Panc1 (cell line): ENCODE results near the gene PSMB2. TPM values are rescaled to one million over a fixed set of nuclear protein-coding genes. Genes with fewer than 3 reads are reported as not detected.

Experiments used
- ATAC-seq: fragments of 200-7000 bp; cut with Tn5 transposase; 2 replicates; pipeline ENCODE4 v1.9.1; 2020; ENCODE audit warnings: mild to moderate bottlenecking, moderate library complexity
- BruUV-seq: library from RNA; stranded (reverse); fragments of 400-500 nt; replicated peaks from 2 replicates; lab custom pipeline; 2021; lab: Mats Ljungman, UMichigan
- CTCF ChIA-PET: fragments of 300-600 bp; sonication (Branson Sonifier 250); formaldehyde crosslinking; loops from one replicate; lab custom pipeline; 2022; ENCODE audit warnings: antibody characterized with exemption; lab: Charles Lee
- POLR2A ChIA-PET: fragments of 300-600 bp; sonication (Branson Sonifier 250); formaldehyde crosslinking; loops from one replicate; lab custom pipeline; 2022; ENCODE audit warnings: antibody characterized with exemption; lab: Charles Lee
- DNase-seq: peaks from one replicate; pipeline ENCODE4 v3.0.0-alpha.2; 2010; ENCODE audit warnings: low read depth, low spot score
- H3K27ac ChIP-seq: 2 replicates; pipeline ENCODE4 v1.5.1; 2011; ENCODE audit warnings: mild to moderate bottlenecking, low read length, inconsistent platforms
- H3K27me3 ChIP-seq: fragments of 200-500 bp; sonication (Bioruptor generic); 2 replicates; pipeline ENCODE4 v1.6.0; 2014; ENCODE audit warnings: low read length, inconsistent platforms; ENCODE audit not compliant: control insufficient read depth, insufficient read depth
- H3K36me3 ChIP-seq: fragments of 200-500 bp; sonication (Bioruptor generic); 2 replicates; pipeline ENCODE4 v1.5.1; 2014; ENCODE audit warnings: inconsistent platforms, mild to moderate bottlenecking, low read length, moderate library complexity; ENCODE audit not compliant: control insufficient read depth, insufficient read depth
- H3K4me1 ChIP-seq: 2 replicates; pipeline ENCODE4 v1.5.1; 2011; ENCODE audit warnings: inconsistent platforms, mild to moderate bottlenecking, low read length, moderate library complexity; ENCODE audit not compliant: control insufficient read depth, insufficient read depth
- H3K4me3 ChIP-seq, 2 experiments: 2 replicates each; pipeline ENCODE4 v1.5.1; 2011 to 2012; ENCODE audit warnings: low read depth in 2 of 2, low read length in 2 of 2, mild to moderate bottlenecking in 2 of 2, inconsistent platforms in 1 of 2, moderate library complexity in 1 of 2
- H3K9me3 ChIP-seq: fragments of 200-500 bp; sonication (Bioruptor generic); 2 replicates; pipeline ENCODE4 v1.5.1; 2014; ENCODE audit warnings: low read depth, mild to moderate bottlenecking, inconsistent platforms, low read length, moderate library complexity; ENCODE audit not compliant: control insufficient read depth, insufficient read depth
- CTCF ChIP-seq: fragments of 450-650 bp; IDR thresholded peaks from 2 replicates; pipeline ENCODE4 v1.5.1; 2017; ENCODE audit warnings: mild to moderate bottlenecking
- POLR2AphosphoS5 ChIP-seq: IDR thresholded peaks from 2 replicates; pipeline ENCODE4 v1.6.1; 2012; ENCODE audit warnings: mild to moderate bottlenecking, low read depth, low read length, moderate library complexity
- REST ChIP-seq, 2 experiments: IDR thresholded peaks; 2 replicates each; pipeline ENCODE4 v1.6.1; 2011 to 2012; ENCODE audit warnings: low read depth in 2 of 2, control low read depth in 1 of 2, low read length in 1 of 2, mild to moderate bottlenecking in 1 of 2, moderate library complexity in 1 of 2; ENCODE audit not compliant: insufficient read depth in 1 of 2
- SIN3A ChIP-seq: IDR thresholded peaks from 2 replicates; pipeline ENCODE4 v1.6.1; 2012; ENCODE audit warnings: low read depth, mild to moderate bottlenecking, low read length, moderate library complexity, borderline replicate concordance; ENCODE audit not compliant: insufficient read depth
- TCF7L2 ChIP-seq: IDR thresholded peaks from 2 replicates; pipeline ENCODE4 v1.6.1; 2011; ENCODE audit warnings: mild to moderate bottlenecking, low read depth, low read length, inconsistent platforms
- in situ Hi-C: cut with HindIII; loops from 2 replicates; pipeline ENCODE4 v1.10.0; 2016; ENCODE audit warnings: low sequenced_read_pairs, low pct_unique_long_range_greater_than_20kb
- intact Hi-C: fragments of 100-400 bp; cut with micrococcal nuclease; formaldehyde crosslinking; loops from one replicate; pipeline ENCODE4 v1.10.0; 2022; ENCODE audit not compliant: unreplicated experiment
- total RNA-seq: library from RNA; stranded (reverse); gene quantifications from one replicate; pipeline ENCODE4 v1.2.1, GENCODE V29; 2021; ENCODE audit not compliant: unreplicated experiment

The PSMB2 gene
- total RNA-seq, 1 experiment from 2014 or later, result 95.0 TPM

GRCh38 chr1:35633547-35633946, 7.8 kb downstream of the PSMB2 start:
- TF ChIP-seq POLR2AphosphoS5, result no peak
- TF ChIP-seq SIN3A, result no peak
- TF ChIP-seq TCF7L2, result no peak
- no peak for TF ChIP-seq REST (IDR thresholded peaks at IDR 0.05; ENCODE audit: insufficient read depth in 1 of 2, low read depth in 2 of 2, low read length in 1 of 2)
- no peak for TF ChIP-seq CTCF
- intact Hi-C loops (no loop called here), in situ Hi-C loops (no loop called here)
- H3K4me3 ChIP-seq, result no peak overlapping the region
- ATAC-seq (no peak), DNase-seq (no peak)
- H3K9me3 ChIP-seq, result no peaks in the 10 kb centered on the region
- ChIA-PET CTCF (interaction anchor here (1.0 kb wide), 1 partner anchor 69 kb away, joined by 4 read pairs; no protein-coding TSS in a partner anchor), POLR2A (no interaction called here)
- H3K36me3 ChIP-seq, result peaks cover 39% of the 10 kb centered on the region
- BruUV-seq, result no TSS peak
- no peak overlapping the region for H3K27ac ChIP-seq
- peaks cover 18% of the 10 kb centered on the region for H3K4me1 ChIP-seq
- H3K27me3 ChIP-seq, result no peaks in the 10 kb centered on the region

GRCh38 chr1:35631396-35631795, 9.9 kb downstream of the PSMB2 start:
- H3K27me3 ChIP-seq, result no peaks in the 10 kb centered on the region
- no peak for ATAC-seq
- ChIA-PET POLR2A (no interaction called here), CTCF (no interaction called here)
- no peak overlapping the region for H3K27ac ChIP-seq
- in situ Hi-C loops, result no loop called here
- TF ChIP-seq SIN3A, result no peak
- no peak for TF ChIP-seq TCF7L2
- TF ChIP-seq POLR2AphosphoS5, result no peak
- no peak for TF ChIP-seq CTCF
- no peak for TF ChIP-seq REST (IDR thresholded peaks at IDR 0.05; ENCODE audit: insufficient read depth in 1 of 2, low read depth in 2 of 2, low read length in 1 of 2)
- no peaks in the 10 kb centered on the region for H3K9me3 ChIP-seq
- BruUV-seq, result no TSS peak
- DNase-seq, result no peak
- no peak overlapping the region for H3K4me3 ChIP-seq
- H3K36me3 ChIP-seq, result peaks cover 47% of the 10 kb centered on the region
- H3K4me1 ChIP-seq, result no peaks in the 10 kb centered on the region; the same call in 1 of the 2 replicates
- intact Hi-C loops, result no loop called here
